GM12875 (cell line): ENCODE data around the gene POTED.
"Not testable (repeated sequence)": the region's sequence is repeated elsewhere in the genome, so short reads cannot be mapped to it uniquely, and the experiment has no call there.

Experiments
- H3K4me3 ChIP-seq: one replicate; pipeline ENCODE4 v1.5.1; 2011; ENCODE audit warnings: low read depth, low read length, control low read depth

Gene POTED

DNA sequence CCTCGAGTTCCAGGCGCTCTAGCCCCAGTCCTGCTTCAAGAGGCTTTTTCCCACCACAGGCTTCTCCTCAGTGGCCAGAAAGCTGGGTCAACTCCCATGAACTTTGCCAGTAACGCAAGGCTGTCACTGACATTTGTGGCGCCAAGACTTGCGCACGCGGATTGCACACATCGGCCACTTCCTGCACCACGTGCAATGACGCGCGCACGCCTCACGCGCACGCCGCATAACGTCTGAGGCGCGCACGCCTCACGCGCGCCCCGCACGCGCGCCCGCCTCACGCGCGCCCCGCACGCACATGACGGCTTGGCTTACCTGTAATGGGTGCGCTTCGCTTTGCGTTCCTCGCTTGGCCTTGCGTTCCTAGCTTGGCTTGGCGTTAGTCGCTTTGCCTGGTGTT lies at the start of gene POTED:
TSS of gene POTED (plus strand) at position 301 of the 400 bp plus-strand sequence. CDS start 452 bp downstream, outside the sequence.
- H3K4me3 ChIP-seq: not testable (repeated sequence)

DNA sequence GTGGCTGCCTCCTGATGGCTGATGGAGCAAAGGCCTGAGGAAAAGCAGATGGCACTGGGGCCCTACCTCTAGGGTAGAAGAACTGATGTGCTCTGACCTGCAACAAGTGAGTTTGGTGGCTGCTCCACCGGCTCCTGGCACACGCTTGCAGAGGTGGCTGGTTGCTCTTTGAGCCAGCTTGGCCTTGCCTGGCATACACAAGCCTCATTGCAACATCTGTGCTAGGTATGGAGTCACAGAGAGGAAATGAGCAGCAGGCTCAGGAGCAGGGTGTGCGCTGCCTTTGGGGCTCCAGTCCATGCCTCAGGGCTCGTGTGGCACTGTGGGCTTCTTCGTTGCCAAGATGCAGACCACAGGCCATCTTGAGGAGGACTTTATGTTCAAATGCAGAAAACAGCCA lies 40.5 kb downstream of the POTED start:
- not testable (repeated sequence) for H3K4me3 ChIP-seq

DNA sequence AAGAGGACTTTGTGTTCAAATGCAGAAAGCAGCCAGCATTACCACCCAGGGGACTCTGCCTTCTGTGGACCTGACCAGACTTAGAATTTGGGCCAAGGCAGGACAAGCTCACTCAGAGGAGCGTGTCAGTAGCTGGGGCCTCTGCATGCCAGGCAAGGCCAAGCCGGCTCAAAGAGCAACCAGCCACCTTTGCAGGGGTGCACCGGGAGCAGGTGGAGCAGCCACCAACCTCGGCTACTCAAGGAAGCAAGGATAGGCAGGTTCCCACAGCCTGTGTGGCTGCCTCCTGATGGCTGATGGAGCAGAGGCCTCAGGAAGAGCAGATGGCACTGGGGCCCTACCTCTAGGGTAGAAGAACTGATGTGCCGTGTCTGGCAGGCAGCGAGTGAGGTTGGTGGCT lies 42.2 kb downstream of the POTED start:
- not testable (repeated sequence) for H3K4me3 ChIP-seq
